HepG2 (cell line): Measurements from ENCODE around the gene ZNF638.

Source experiments
- MXD4 ChIP-seq: IDR thresholded peaks from 2 replicates; pipeline ENCODE4 v1.6.1; 2016; ENCODE audit warnings: mild to moderate bottlenecking, missing biosample characterization, missing genetic modification reagents
- U2AF2 ChIP-seq: fragments of 200-400 bp; formaldehyde crosslinking; IDR thresholded peaks from 2 replicates; pipeline ENCODE4 v1.6.1; 2017; ENCODE audit warnings: low read depth, mild to moderate bottlenecking, low read length

DNA sequence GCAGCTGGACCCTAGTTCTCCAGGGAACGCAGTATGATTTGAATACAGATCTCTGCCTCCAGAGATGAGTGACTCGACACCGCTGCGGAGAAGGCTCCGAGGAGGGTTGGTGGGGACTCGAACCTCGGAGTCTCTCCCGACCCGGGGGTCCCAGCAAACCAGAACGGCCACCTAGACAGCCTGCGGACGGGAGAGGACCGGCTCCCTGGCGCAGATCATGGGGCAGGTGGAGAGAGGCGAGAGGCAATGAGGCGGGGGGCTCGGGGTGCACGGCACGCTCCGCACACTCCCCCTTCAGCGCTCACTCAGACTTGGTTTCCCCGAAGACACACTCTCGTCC is 134.3 kb downstream of the ZNF638 start:
- no peak for TF ChIP-seq MXD4 (CRISPR knock-in tag)
- TF ChIP-seq U2AF2, result no peak
